MCF 10A (cell line): ENCODE results near the gene APIP. TPM values are rescaled to one million over a fixed set of nuclear protein-coding genes. Genes with fewer than 3 reads are reported as not detected.

Experiments
- BruUV-seq: library from RNA; stranded (reverse); fragments of 400-500 nt; replicated peaks from 2 replicates; lab custom pipeline; 2021; lab: Mats Ljungman, UMichigan
- CTCF ChIA-PET: fragments of 300-600 bp; sonication (Branson Sonifier 250); formaldehyde crosslinking; extraction: SDS; loops from one replicate; lab custom pipeline; 2021; ENCODE audit warnings: antibody characterized with exemption, inconsistent platforms; lab: Yijun Ruan, JAX
- POLR2A ChIA-PET: fragments of 300-600, 350-650 bp; sonication (Branson Sonifier 250); formaldehyde crosslinking; extraction: SDS; loops from one replicate; lab custom pipeline; 2020; ENCODE audit warnings: antibody characterized with exemption, inconsistent platforms; lab: Yijun Ruan, JAX
- DNase-seq: peaks from one replicate; pipeline ENCODE4 v3.0.0-alpha.2; 2018; ENCODE audit not compliant: unreplicated experiment
- H3K27ac Mint-ChIP-seq: one replicate; pipeline ENCODE4 v1.8.0; 2022; ENCODE audit warnings: mild to moderate bottlenecking, low read depth, mixed read lengths; ENCODE audit not compliant: unreplicated experiment
- H3K27me3 Mint-ChIP-seq: one replicate; pipeline ENCODE4 v1.8.0; 2022; ENCODE audit warnings: mixed read lengths; ENCODE audit not compliant: insufficient read depth, unreplicated experiment
- H3K36me3 Mint-ChIP-seq: one replicate; pipeline ENCODE4 v1.8.0; 2022; ENCODE audit warnings: mild to moderate bottlenecking, moderate library complexity, mixed read lengths; ENCODE audit not compliant: insufficient read depth, unreplicated experiment
- H3K4me1 Mint-ChIP-seq: one replicate; pipeline ENCODE4 v1.8.0; 2022; ENCODE audit warnings: mixed read lengths; ENCODE audit not compliant: insufficient read depth, unreplicated experiment
- H3K4me3 Mint-ChIP-seq: one replicate; pipeline ENCODE4 v1.8.0; 2022; ENCODE audit warnings: mild to moderate bottlenecking, moderate library complexity, mixed read lengths; ENCODE audit not compliant: unreplicated experiment
- H3K9me3 Mint-ChIP-seq: one replicate; pipeline ENCODE4 v1.8.0; 2022; ENCODE audit warnings: mixed read lengths; ENCODE audit not compliant: unreplicated experiment
- CTCF ChIP-seq: fragments of 200-600 bp; IDR thresholded peaks from one replicate; pipeline ENCODE4 v1.8.0; 2022; ENCODE audit warnings: antibody characterized with exemption, mild to moderate bottlenecking; ENCODE audit not compliant: unreplicated experiment
- intact Hi-C: fragments of 100-400 bp; cut with micrococcal nuclease; formaldehyde crosslinking; loops from 2 replicates; pipeline ENCODE4 v1.14.1; 2022
- total RNA-seq: library from RNA; stranded (reverse); gene quantifications from 2 replicates; pipeline ENCODE4 v1.2.3, GENCODE V29; 2022

Gene APIP
- total RNA-seq, 1 experiment from 2014 or later, result 36.9 TPM

GRCh38 chr11:34905666-34906065 lies 10.5 kb downstream of the APIP start:
- no TSS peak for BruUV-seq
- DNase-seq, result no peak
- Mint-ChIP-seq H3K27ac (no peak overlapping the region), H3K9me3 (no peaks in the 10 kb centered on the region), H3K4me1 (peaks cover 6% of the 10 kb centered on the region), H3K4me3 (no peak overlapping the region), H3K27me3 (no peaks in the 10 kb centered on the region), H3K36me3 (no peaks in the 10 kb centered on the region)
- ChIA-PET CTCF (no interaction called here), POLR2A (no interaction called here)
- intact Hi-C loops, result no loop called here
- no peak for TF ChIP-seq CTCF

GRCh38 chr11:34904421-34904955 lies 11.7 kb downstream of the APIP start:
- intact Hi-C loops, result no loop called here
- ChIA-PET CTCF (interaction anchor here (4.3 kb wide), 1 partner anchor 13 kb away, joined by 22 read pairs; no protein-coding TSS in a partner anchor), POLR2A (no interaction called here)
- Mint-ChIP-seq H3K9me3 (no peaks in the 10 kb centered on the region), H3K4me3 (no peak overlapping the region), H3K27ac (no peak overlapping the region), H3K36me3 (no peaks in the 10 kb centered on the region), H3K27me3 (no peaks in the 10 kb centered on the region), H3K4me1 (peaks cover 6% of the 10 kb centered on the region)
- no peak for TF ChIP-seq CTCF
- no TSS peak for BruUV-seq
- DNase-seq, result no peak

GRCh38 chr11:34899633-34900016 lies 16.6 kb downstream of the APIP start:
- no peaks in the 10 kb centered on the region for H3K36me3 Mint-ChIP-seq
- peak; percentile 14 for DNase-seq
- CTCF ChIA-PET, result interaction anchor here (0.5 to 5.2 kb wide), 14 partner anchors 10 to 735 kb away, joined by 3 to 39 read pairs (median 4); partner anchors contain the start of gene ELF5
- TF ChIP-seq CTCF, result no peak
- H3K27me3 Mint-ChIP-seq, result no peaks in the 10 kb centered on the region
- H3K4me1 Mint-ChIP-seq, result peaks cover 4% of the 10 kb centered on the region
- H3K4me3 Mint-ChIP-seq, result no peak overlapping the region
- no peak overlapping the region for H3K27ac Mint-ChIP-seq
- no TSS peak for BruUV-seq
- intact Hi-C loops, result no loop called here
- H3K9me3 Mint-ChIP-seq, result peaks cover 10% of the 10 kb centered on the region
- POLR2A ChIA-PET, result no interaction called here

GRCh38 chr11:34898474-34898873 lies 17.7 kb downstream of the APIP start:
- intact Hi-C loops, result no loop called here
- CTCF ChIA-PET, result interaction anchor here (0.6 to 5.2 kb wide), 17 partner anchors 11 to 746 kb away, joined by 3 to 39 read pairs (median 4); partner anchors contain the start of genes ABTB2 and ELF5
- no peak overlapping the region for H3K27ac Mint-ChIP-seq
- TF ChIP-seq CTCF, result no peak
- H3K27me3 Mint-ChIP-seq, result no peaks in the 10 kb centered on the region
- DNase-seq, result no peak
- no peaks in the 10 kb centered on the region for H3K36me3 Mint-ChIP-seq
- H3K4me3 Mint-ChIP-seq, result no peak overlapping the region
- no peaks in the 10 kb centered on the region for H3K4me1 Mint-ChIP-seq
- BruUV-seq, result no TSS peak
- peaks cover 10% of the 10 kb centered on the region for H3K9me3 Mint-ChIP-seq
- POLR2A ChIA-PET, result no interaction called here
